NCI-H2029 treated with DMSO at 0.1 percent for 48 hours (cell line): ENCODE data around the gene NLGN3.

Source experiments
- DNase-seq: peaks from one replicate; lab custom pipeline; 2025; lab: John Stamatoyannopoulos, UW

The NLGN3 gene

GRCh38 chrX:71214152-71214551 is 69.5 kb downstream of the NLGN3 start:
- no peak for DNase-seq

DNA sequence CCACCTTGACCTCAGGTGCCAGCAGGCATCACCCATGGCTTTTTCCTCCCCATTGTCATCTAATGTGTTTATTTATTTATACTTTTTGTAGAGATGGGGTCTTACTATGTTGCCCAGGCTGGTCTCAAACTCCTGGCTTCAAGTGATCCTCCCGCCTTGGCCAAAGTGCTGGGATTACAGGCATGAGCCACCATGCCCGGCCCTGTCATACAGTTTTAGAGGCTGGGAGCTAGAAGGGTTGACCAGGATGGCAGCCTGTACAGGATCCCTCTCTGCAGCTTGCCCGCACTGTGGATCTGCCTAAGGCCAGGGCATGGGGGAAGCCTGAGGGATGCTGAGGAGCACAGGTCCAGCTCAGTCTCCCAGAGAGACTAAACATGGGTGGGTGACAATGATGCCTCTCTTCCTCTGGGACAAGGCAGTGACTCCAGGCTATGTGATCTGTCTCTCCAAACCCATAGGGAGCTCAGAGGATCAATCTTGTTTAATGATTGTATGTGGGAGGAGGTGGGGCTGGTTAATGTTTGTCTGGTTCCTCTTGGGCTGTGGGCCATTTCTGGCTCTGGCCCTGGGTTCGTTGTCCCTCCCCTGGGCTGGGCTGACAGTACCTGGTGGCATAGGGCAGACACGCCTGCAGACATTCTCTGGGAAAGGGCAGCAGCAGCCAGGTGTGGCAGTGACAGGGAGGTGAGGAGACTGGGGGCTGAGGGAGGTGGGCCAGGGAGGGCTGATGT is 70.1 kb downstream of the NLGN3 start:
- DNase-seq: peak; percentile 36

DNA sequence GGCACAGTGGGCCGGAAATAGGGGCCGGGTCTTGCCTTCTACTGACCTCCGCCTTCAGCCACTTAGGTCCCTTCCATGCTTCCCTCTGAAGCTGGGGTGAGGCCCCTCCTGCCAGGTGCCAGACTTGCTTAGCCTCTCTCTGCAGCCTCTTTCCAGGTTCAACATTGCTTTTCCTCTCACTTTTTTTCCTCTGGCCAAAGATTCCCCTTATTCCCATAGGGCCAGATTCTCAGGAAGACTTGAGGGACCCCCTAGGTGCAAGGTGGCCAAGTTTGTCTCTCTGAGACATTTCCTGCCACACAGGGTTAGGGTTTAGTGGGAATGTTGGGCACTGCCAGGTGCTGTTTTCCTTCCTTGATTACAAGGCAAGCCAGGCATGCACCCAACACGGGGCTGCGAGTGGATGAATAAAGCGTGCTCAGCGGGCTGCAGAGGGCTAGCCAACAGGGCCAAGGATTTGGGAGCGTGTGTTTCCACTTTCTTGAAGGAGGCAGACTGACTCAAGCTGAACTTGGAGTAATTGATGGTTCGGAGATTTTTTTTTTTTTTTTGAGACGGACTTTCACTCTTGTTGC is 70.8 kb downstream of the NLGN3 start:
- DNase-seq: no peak

GRCh38 chrX:71216485-71216884 is 71.8 kb downstream of the NLGN3 start:
- peak; percentile 86 for DNase-seq

DNA sequence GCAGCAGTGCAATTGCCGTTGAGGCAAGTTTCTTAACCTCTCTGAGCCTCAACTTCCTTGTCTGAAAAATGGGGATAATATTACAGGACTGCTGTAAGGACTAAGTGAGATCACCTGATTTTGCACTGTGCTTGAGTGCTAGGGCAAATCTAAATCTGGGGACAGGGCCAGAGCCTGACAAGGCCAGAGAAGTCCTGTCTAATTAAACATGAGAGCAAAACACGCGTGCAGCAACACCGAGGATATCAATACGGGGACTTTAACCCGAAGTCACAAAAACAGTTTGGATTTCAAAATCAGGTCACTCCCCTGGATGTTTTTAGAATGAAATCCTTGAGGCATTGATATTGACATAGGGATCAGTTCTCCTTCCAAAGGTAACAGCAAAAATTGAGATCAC is 72.7 kb downstream of the NLGN3 start:
- no peak for DNase-seq
